Measurements from ENCODE around the gene FILIP1L. TPM values are rescaled to one million over a fixed set of nuclear protein-coding genes. Genes with fewer than 3 reads are reported as not detected.
A peak's percentile ranks its signal among the peaks of the same experiment; 100 is the strongest.

FILIP1L gene
- polyA plus RNA-seq, 1 experiment: 31.2 TPM

- DNase-seq (ENCODE audit: low read depth): no peak
- POLR2A ChIA-PET: no interaction called here
Measured at GRCh38 chr3:100093831-100094230, 20.5 kb downstream of the FILIP1L start.

GRCh38 chr3:100090669-100091005 lies 23.7 kb downstream of the FILIP1L start:
- no peaks in the 10 kb centered on the region for H3K36me3 ChIP-seq (ENCODE audit: control insufficient read depth, insufficient read depth, low read length)
- H3K27me3 ChIP-seq (ENCODE audit: control insufficient read depth, insufficient read depth, low read length): no peaks in the 10 kb centered on the region
- TF ChIP-seq CTCF (IDR thresholded peaks at IDR 0.05; ENCODE audit: insufficient read depth, low read depth, low read length): no peak
- no peak overlapping the region for H3K4me3 ChIP-seq (ENCODE audit: low read depth, low read length)
- ChIA-PET POLR2A (no interaction called here), CTCF (interaction anchor here (1.1 to 2.3 kb wide), 7 partner anchors 13 to 246 kb away, joined by 3 to 9 read pairs (median 5); no protein-coding TSS in a partner anchor)
- no peak for DNase-seq (ENCODE audit: low read depth)

More at GRCh38 chr3:100093831-100094230, 20.5 kb downstream of the FILIP1L start:
- no peak for TF ChIP-seq CTCF (IDR thresholded peaks at IDR 0.05; ENCODE audit: insufficient read depth, low read depth, low read length)
- Histone ChIP-seq H3K4me3 (ENCODE audit: low read depth, low read length) (no peak overlapping the region), H3K27me3 (ENCODE audit: control insufficient read depth, insufficient read depth, low read length) (no peaks in the 10 kb centered on the region), H3K36me3 (ENCODE audit: control insufficient read depth, insufficient read depth, low read length) (no peaks in the 10 kb centered on the region)
- CTCF ChIA-PET: no interaction called here

GRCh38 chr3:100089812-100090668 lies 24.3 kb downstream of the FILIP1L start:
- DNase-seq (ENCODE audit: low read depth): no peak
- Histone ChIP-seq H3K27me3 (ENCODE audit: control insufficient read depth, insufficient read depth, low read length) (no peaks in the 10 kb centered on the region), H3K4me3 (ENCODE audit: low read depth, low read length) (no peak overlapping the region), H3K36me3 (ENCODE audit: control insufficient read depth, insufficient read depth, low read length) (no peaks in the 10 kb centered on the region)
- peak; percentile 71 for TF ChIP-seq CTCF (IDR thresholded peaks at IDR 0.05; ENCODE audit: insufficient read depth, low read depth, low read length)
- CTCF ChIA-PET: interaction anchor here (1.1 to 2.3 kb wide), 7 partner anchors 13 to 246 kb away, joined by 3 to 9 read pairs (median 5); no protein-coding TSS in a partner anchor
- POLR2A ChIA-PET: interaction anchor here (0.5 kb wide), 1 partner anchor 531 kb away, joined by 8 read pairs; no protein-coding TSS in a partner anchor

- Histone ChIP-seq H3K36me3 (ENCODE audit: control insufficient read depth, insufficient read depth, low read length) (no peaks in the 10 kb centered on the region), H3K27me3 (ENCODE audit: control insufficient read depth, insufficient read depth, low read length) (no peaks in the 10 kb centered on the region), H3K4me3 (ENCODE audit: low read depth, low read length) (no peak overlapping the region)
- ChIA-PET POLR2A (no interaction called here), CTCF (interaction anchor here (0.5 to 2.3 kb wide), 5 partner anchors 14 to 257 kb away, joined by 3 to 7 read pairs (median 4); no protein-coding TSS in a partner anchor)
- no peak for DNase-seq (ENCODE audit: low read depth)
- no peak for TF ChIP-seq CTCF (IDR thresholded peaks at IDR 0.05; ENCODE audit: insufficient read depth, low read depth, low read length)
Measured at GRCh38 chr3:100088735-100089368, 25.4 kb downstream of the FILIP1L start.

GRCh38 chr3:100087198-100087597 lies 27.1 kb downstream of the FILIP1L start:
- Histone ChIP-seq H3K4me3 (ENCODE audit: low read depth, low read length) (no peak overlapping the region), H3K36me3 (ENCODE audit: control insufficient read depth, insufficient read depth, low read length) (no peaks in the 10 kb centered on the region), H3K27me3 (ENCODE audit: control insufficient read depth, insufficient read depth, low read length) (no peaks in the 10 kb centered on the region)
- no peak for TF ChIP-seq CTCF (IDR thresholded peaks at IDR 0.05; ENCODE audit: insufficient read depth, low read depth, low read length)
- CTCF ChIA-PET: no interaction called here
- POLR2A ChIA-PET: no interaction called here
- DNase-seq (ENCODE audit: low read depth): peak; percentile 70
